ENCODE data around the gene SOD3. TPM values are rescaled to one million over a fixed set of nuclear protein-coding genes. Genes with fewer than 3 reads are reported as not detected.

SOD3 gene
- total RNA-seq, 4 donors from 2014 or later = 5.0 to 120 (median 25.2) TPM

DNA sequence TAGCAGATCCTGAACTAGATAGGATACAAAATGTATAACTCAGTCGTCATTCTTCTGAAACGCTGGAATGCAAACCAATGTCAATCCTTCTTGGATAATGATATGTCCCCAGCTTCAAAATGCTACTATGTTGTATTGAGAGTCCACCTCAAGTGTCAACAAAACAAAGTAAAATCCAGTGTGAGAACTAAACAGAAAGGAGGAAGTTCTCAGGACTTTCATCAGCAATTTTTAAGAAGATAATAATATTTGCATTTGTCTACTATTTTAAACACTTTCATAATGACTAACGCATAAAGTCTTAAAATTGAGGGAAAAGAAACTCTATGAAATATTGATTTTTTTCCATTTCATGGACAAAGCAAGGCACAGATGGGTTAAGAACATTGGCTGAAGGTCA is 36.3 kb downstream of the SOD3 start:
- WGBS, 2 donors = 90 to 96% methylated on average over 3 of the region's 3 CpGs
- no peak for TF ChIP-seq POLR2A (IDR thresholded peaks at IDR 0.05)
- TF ChIP-seq CTCF (IDR thresholded peaks at IDR 0.05) = no peak
- DNase-seq = no peak
- Histone ChIP-seq H3K4me3 (no peak overlapping the region), H3K4me1 (no peaks in the 10 kb centered on the region), H3K27me3 (no peaks in the 10 kb centered on the region), H3K36me3 (peaks cover 0 to 38% (median 4%) of the 10 kb centered on the region in 3 donors), H3K9me3 (no peaks in the 10 kb centered on the region), H3K27ac (no peak overlapping the region)
- intact Hi-C loops (cut with DNase I) = no loop called here

- no peak for DNase-seq
- WGBS, 2 donors = 75 to 79% methylated on average over 4 of the region's 4 CpGs
- Histone ChIP-seq H3K27me3 (no peaks in the 10 kb centered on the region), H3K9me3 (no peaks in the 10 kb centered on the region), H3K4me1 (peaks cover 0 to 10% (median 3%) of the 10 kb centered on the region in 3 donors), H3K36me3 (peaks cover 0 to 25% (median 0%) of the 10 kb centered on the region in 3 donors), H3K27ac (no peak overlapping the region), H3K4me3 (no peak overlapping the region)
- TF ChIP-seq CTCF (IDR thresholded peaks at IDR 0.05) = no peak
- no peak for TF ChIP-seq POLR2A (IDR thresholded peaks at IDR 0.05)
- intact Hi-C loops (cut with DNase I) = no loop called here
Observed at GRCh38 chr4:24835696-24836095, 40.3 kb downstream of the SOD3 start.

GRCh38 chr4:24836661-24837242 is 41.4 kb downstream of the SOD3 start:
- Histone ChIP-seq H3K4me1 (peaks cover 0 to 19% (median 3%) of the 10 kb centered on the region in 3 donors), H3K27me3 (no peaks in the 10 kb centered on the region), H3K4me3 (no peak overlapping the region), H3K36me3 (peaks cover 0 to 17% (median 0%) of the 10 kb centered on the region in 3 donors), H3K9me3 (no peaks in the 10 kb centered on the region), H3K27ac (no peak overlapping the region)
- no peak for DNase-seq
- 59 to 62% methylated on average over 5 to 6 of the region's 6 CpGs for WGBS, 2 donors
- intact Hi-C loops (cut with DNase I) = no loop called here
- TF ChIP-seq POLR2A (IDR thresholded peaks at IDR 0.05) = no peak
- TF ChIP-seq CTCF (IDR thresholded peaks at IDR 0.05) = no peak

DNA sequence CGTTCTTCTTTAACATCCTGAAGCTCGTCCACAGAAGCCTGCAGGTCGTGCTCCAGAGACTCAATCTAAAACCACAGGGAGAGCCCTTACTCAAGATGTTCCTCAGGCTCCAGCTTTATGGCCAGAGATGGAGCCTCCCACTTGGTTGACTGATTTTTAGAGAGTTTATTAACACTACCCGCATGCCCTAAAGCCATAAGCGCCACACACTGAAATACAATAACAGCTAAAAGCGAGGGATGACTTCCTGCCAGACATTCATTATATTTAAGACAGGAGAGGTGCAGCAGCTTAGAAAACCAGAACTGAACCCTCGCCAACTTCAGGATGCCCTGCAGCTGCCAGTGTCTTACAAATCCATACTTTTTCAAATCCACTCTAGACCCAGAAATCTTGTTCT is 42.0 kb downstream of the SOD3 start:
- peaks cover 0 to 17% (median 0%) of the 10 kb centered on the region in 3 donors for H3K36me3 ChIP-seq
- TF ChIP-seq CTCF (IDR thresholded peaks at IDR 0.05) = no peak
- no peak for TF ChIP-seq POLR2A (IDR thresholded peaks at IDR 0.05)
- H3K4me3 ChIP-seq = no peak overlapping the region
- no peaks in the 10 kb centered on the region for H3K9me3 ChIP-seq
- peaks cover 0 to 25% (median 3%) of the 10 kb centered on the region in 3 donors for H3K4me1 ChIP-seq
- H3K27me3 ChIP-seq = no peaks in the 10 kb centered on the region
- DNase-seq = no peak
- WGBS, 2 donors = 50 to 57% methylated on average over 6 to 7 of the region's 7 CpGs
- no peak overlapping the region for H3K27ac ChIP-seq
- intact Hi-C loops (cut with DNase I) = no loop called here

DNA sequence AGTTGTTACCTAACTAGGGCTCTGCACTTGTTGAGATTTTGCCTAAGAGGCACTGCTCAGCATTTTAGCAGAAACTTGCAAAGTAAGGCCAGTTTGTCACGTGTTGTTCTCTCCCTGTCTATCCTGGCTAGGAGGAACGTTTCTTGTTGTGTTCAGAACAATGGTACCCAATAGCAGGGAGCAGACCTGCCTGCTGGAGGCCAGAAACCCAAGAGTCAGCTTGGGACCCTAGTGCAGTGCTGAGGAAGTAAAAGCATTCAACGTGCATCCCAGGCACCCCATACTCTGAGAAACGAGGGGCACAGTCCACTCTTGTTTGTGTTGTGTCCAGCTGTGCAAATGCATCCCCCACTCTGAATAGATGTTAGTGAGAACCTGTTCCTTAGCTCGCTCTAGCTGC is 42.4 kb downstream of the SOD3 start:
- TF ChIP-seq CTCF (IDR thresholded peaks at IDR 0.05) (no peak), POLR2A (IDR thresholded peaks at IDR 0.05) (no peak)
- intact Hi-C loops (cut with DNase I) = no loop called here
- DNase-seq = no peak
- no peak overlapping the region for H3K27ac ChIP-seq
- H3K27me3 ChIP-seq = no peaks in the 10 kb centered on the region
- H3K4me1 ChIP-seq = peaks cover 0 to 30% (median 3%) of the 10 kb centered on the region in 3 donors
- no peak overlapping the region for H3K4me3 ChIP-seq
- no peaks in the 10 kb centered on the region for H3K9me3 ChIP-seq
- 38 to 51% methylated on average over 2 to 5 of the region's 5 CpGs for WGBS, 2 donors
- H3K36me3 ChIP-seq = peaks cover 0 to 17% (median 0%) of the 10 kb centered on the region in 3 donors

All from esophagus squamous epithelium (tissue), 5 donors.